ENCODE measurements around the gene TRIM46. TPM values are rescaled to one million over a fixed set of nuclear protein-coding genes. Genes with fewer than 3 reads are reported as not detected.
A peak's percentile ranks its signal among the peaks of the same experiment; 100 is the strongest.

The TRIM46 gene
- polyA plus RNA-seq, 1 experiment: 2.9 TPM

GRCh38 chr1:155126556-155127104 is 47.0 kb upstream of the TRIM46 start:
- Histone ChIP-seq H3K4me3 (ENCODE audit: low read depth, low read length) (peak overlapping the region; percentile 59; the same call in 1 of the 2 replicates), H3K27ac (ENCODE audit: low read depth, low read length) (no peak overlapping the region), H3K9me3 (ENCODE audit: control insufficient read depth, insufficient read depth, low read length) (no peaks in the 10 kb centered on the region; the same call in 1 of the 2 replicates), H3K27me3 (ENCODE audit: control insufficient read depth, insufficient read depth, low read length) (peaks cover 41% of the 10 kb centered on the region)
- TF ChIP-seq CTCF (IDR thresholded peaks at IDR 0.05; ENCODE audit: low read depth, low read length): no peak
- no peak for DNase-seq (ENCODE audit: low read depth, low spot score)
- ChIA-PET CTCF (interaction anchor here (1.5 to 3.2 kb wide), 2 partner anchors 35 to 41 kb away, joined by 3 to 12 read pairs; no protein-coding TSS in a partner anchor), POLR2A (no interaction called here)

GRCh38 chr1:155127105-155127966 is 46.3 kb upstream of the TRIM46 start, which contains the start of gene EFNA1:
EFNA1 (plus strand) TSS chr1:155127876; CDS start chr1:155127978, 102 bp downstream.
- TF ChIP-seq CTCF (IDR thresholded peaks at IDR 0.05; ENCODE audit: low read depth, low read length): no peak
- Histone ChIP-seq H3K4me3 (ENCODE audit: low read depth, low read length) (peak within 1 kb of the TSS; percentile 59), H3K27ac (ENCODE audit: low read depth, low read length) (no peak within 1 kb of the TSS), H3K9me3 (ENCODE audit: control insufficient read depth, insufficient read depth, low read length) (no peaks in the 10 kb centered on the region; the same call in 1 of the 2 replicates), H3K27me3 (ENCODE audit: control insufficient read depth, insufficient read depth, low read length) (peaks cover 41% of the 10 kb centered on the region)
- ChIA-PET CTCF (interaction anchor here (3.2 kb wide), 1 partner anchor 36 kb away, joined by 12 read pairs; no protein-coding TSS in a partner anchor), POLR2A (no interaction called here)
- no peak for DNase-seq (ENCODE audit: low read depth, low spot score)

GRCh38 chr1:155127967-155128754 is 45.5 kb upstream of the TRIM46 start:
- Histone ChIP-seq H3K27ac (ENCODE audit: low read depth, low read length) (no peak overlapping the region), H3K4me3 (ENCODE audit: low read depth, low read length) (peak overlapping the region; percentile 57), H3K27me3 (ENCODE audit: control insufficient read depth, insufficient read depth, low read length) (peaks cover 41% of the 10 kb centered on the region), H3K9me3 (ENCODE audit: control insufficient read depth, insufficient read depth, low read length) (no peaks in the 10 kb centered on the region; the same call in 1 of the 2 replicates)
- TF ChIP-seq CTCF (IDR thresholded peaks at IDR 0.05; ENCODE audit: low read depth, low read length): no peak
- DNase-seq (ENCODE audit: low read depth, low spot score): no peak
- ChIA-PET CTCF (interaction anchor here (0.5 to 2.4 kb wide), 4 partner anchors 8 to 66 kb away, joined by 3 to 14 read pairs (median 4); partner anchors contain the start of gene KRTCAP2), POLR2A (interaction anchor here (0.5 to 0.7 kb wide), 2 partner anchors 12 to 214 kb away, joined by 9 read pairs; partner anchors contain the start of gene DPM3)

- CTCF ChIA-PET: interaction anchor here (0.5 to 2.4 kb wide), 6 partner anchors 7 to 65 kb away, joined by 3 to 14 read pairs (median 4); partner anchors contain the start of gene KRTCAP2
- peaks cover 41% of the 10 kb centered on the region for H3K27me3 ChIP-seq (ENCODE audit: control insufficient read depth, insufficient read depth, low read length)
- no peak for TF ChIP-seq CTCF (IDR thresholded peaks at IDR 0.05; ENCODE audit: low read depth, low read length)
- DNase-seq (ENCODE audit: low read depth, low spot score): no peak
- no peaks in the 10 kb centered on the region; the same call in 1 of the 2 replicates for H3K9me3 ChIP-seq (ENCODE audit: control insufficient read depth, insufficient read depth, low read length)
- no peak overlapping the region for H3K27ac ChIP-seq (ENCODE audit: low read depth, low read length)
- POLR2A ChIA-PET: interaction anchor here (0.5 to 0.7 kb wide), 2 partner anchors 11 to 213 kb away, joined by 9 read pairs; partner anchors contain the start of gene DPM3
- no peak overlapping the region; the same call in 1 of the 2 replicates for H3K4me3 ChIP-seq (ENCODE audit: low read depth, low read length)
Measured at GRCh38 chr1:155128755-155129473, 44.7 kb upstream of the TRIM46 start.
